HG03354 (cell line): Measurements from ENCODE around the gene S100A2.

Source experiments
- ATAC-seq: cut with Tn5 transposase; IDR thresholded peaks from one replicate; pipeline ENCODE4 v1.9.1; 2021; ENCODE audit warnings: mild to moderate bottlenecking; ENCODE audit not compliant: unreplicated experiment, poor library complexity, severe bottlenecking

S100A2 gene

GRCh38 chr1:153565529-153566374, at the start of gene S100A2:
Gene S100A2 (minus strand): TSS chr1:153565844. CDS start chr1:153563877, 1,967 bp downstream.
- peak; percentile 51 for ATAC-seq

DNA sequence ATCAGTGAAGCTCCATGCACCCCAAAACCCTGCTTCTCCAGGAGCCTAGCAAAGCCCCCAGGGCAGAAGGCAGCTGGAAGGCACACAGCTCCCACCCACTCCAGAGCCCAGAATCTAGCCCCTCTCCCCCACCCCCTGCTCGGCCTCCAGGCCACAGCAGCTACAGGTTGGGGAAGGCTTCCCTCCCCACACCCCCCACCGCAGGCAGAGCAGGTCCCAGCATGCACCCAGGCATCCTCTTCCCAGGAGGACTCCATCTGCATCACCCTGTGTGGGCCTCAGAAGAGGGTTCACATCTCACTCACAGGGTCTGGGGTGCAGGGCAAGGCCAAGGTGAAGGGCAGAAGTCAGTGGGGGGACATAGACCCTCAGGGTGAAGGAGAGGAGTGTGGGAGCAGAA, 49.8 kb upstream of the S100A2 start:
- no peak for ATAC-seq

GRCh38 chr1:153614906-153615305, 49.3 kb upstream of the S100A2 start:
- ATAC-seq, result no peak

GRCh38 chr1:153614189-153614900, 48.7 kb upstream of the S100A2 start:
- no peak for ATAC-seq

GRCh38 chr1:153613406-153613805, 47.8 kb upstream of the S100A2 start:
- no peak for ATAC-seq

DNA sequence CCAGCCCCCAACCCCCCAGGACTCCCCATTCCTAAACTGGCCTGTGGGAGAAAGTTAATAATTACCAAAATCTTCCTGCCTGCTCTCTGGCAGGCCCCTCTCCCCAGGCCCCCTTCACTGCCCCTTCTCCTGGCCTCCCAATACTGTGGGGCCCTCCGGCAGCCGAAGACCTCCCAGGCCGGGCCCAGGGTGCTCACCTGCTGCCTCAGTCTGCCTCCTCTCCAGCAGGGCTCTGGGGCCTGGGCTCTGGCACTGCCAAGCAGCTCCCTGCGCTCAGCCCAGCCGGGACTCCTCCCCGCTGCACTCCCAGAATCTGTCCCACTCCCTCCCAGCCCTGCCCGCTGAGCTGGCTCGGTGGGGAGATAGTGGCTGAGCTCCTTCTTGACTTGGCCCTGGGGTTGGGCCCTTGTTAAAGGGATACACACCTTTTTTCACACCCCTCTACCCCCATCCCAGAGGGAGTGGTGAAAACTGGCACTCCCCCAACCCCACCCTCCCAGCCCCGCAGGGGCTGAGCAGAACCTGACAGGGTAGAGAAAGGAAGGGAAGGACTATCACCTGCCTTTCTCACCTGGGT, 47.2 kb upstream of the S100A2 start, which contains the start of gene S100A16:
S100A16 (minus strand) TSS at position 383 of the 577 bp plus-strand sequence. CDS start 4,986 bp downstream, outside the sequence.
- ATAC-seq, result no peak

GRCh38 chr1:153612111-153612754, 46.6 kb upstream of the S100A2 start:
- no peak for ATAC-seq

- ATAC-seq, result no peak
Measured at GRCh38 chr1:153611356-153611755, 45.7 kb upstream of the S100A2 start.

DNA sequence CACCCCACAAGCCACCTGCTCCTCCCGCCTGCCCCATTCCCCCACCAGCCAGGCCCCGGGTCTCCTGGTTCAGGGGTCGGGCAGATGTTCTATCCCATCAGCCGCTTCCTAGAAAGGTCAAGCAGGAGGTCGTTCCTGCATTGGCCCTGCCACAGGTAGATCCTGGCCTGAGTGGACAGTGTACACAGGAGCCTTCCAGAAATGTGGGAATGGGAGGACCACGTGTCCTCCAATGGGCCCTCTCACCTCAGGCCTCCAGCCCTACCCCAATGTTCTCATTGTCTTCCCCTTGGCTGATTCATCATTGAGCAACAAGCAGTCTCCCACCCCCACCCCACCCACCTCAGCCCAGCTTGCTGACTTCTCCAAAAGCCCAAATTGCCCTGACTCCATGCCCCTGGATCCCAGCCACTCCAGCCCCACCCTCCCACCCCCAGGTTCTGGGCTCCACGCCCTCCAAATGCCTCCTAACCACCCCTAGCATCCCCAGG, 45.2 kb upstream of the S100A2 start:
- no peak for ATAC-seq

DNA sequence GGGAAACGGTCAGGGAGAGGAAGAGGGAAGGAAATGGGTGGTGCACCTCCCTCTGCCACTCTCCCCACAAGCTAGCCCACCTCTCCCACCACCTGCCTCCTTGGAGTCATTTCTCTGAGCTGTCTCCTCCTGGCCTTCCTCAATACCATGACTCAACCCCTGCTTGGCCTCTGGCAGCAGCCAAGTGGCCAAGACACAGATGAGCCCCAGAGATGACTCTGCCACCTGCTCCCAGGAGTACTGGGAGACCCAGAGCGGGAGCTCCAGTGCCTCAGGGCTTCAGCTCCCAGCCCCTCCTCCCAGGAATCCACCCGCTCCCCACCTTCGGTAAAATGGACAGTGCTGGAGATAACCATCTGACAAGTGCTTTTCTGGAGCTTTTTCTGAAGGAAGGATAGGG, 44.7 kb upstream of the S100A2 start:
- ATAC-seq, result no peak

DNA sequence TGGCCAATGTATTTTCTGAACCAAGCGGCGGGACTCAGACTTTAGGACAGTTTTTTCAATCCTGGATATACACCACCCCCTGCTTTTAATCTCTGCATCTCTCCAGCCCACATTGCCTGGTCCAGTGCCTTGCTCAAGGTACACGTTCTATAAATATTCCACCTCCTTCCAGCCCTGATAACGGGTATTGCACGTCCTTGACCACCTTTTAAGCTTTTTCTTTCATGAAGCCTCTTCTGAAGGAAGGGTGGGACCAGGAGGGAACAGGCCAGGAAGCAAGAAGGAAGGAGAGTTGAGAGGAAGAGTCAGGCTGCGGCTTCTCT, 43.9 kb upstream of the S100A2 start:
- ATAC-seq, result no peak

GRCh38 chr1:153608742-153609584, 43.3 kb upstream of the S100A2 start:
- ATAC-seq, result no peak

DNA sequence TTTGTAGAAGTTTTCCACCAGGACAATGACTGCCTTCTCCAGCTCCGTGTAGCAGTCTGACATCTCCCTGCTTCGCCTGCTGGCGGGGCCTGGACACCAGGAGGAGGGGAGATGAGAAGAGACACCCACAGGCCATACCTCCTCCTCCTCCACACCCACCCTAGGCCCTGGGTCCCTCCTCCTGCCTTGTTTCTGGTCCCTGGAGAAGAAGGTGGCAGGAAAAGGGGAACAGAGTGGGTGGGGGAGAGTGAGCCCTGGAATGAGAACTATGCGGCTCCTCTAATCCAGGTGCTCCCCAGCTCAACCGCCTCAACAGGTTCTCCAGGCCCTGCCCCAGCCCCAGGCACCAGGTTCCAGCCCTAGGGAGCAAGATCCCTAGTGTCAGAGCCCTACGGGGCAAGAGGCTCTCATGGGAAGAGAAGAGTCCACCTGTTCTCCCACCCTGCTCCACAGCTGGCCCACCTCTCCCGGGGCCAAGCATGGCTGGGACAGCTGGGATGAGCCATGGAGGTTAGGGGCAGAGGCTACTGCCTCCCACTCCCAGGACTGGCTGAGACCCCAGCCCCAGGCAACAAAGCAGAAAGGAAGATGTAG, 42.5 kb upstream of the S100A2 start:
- ATAC-seq, result no peak

DNA sequence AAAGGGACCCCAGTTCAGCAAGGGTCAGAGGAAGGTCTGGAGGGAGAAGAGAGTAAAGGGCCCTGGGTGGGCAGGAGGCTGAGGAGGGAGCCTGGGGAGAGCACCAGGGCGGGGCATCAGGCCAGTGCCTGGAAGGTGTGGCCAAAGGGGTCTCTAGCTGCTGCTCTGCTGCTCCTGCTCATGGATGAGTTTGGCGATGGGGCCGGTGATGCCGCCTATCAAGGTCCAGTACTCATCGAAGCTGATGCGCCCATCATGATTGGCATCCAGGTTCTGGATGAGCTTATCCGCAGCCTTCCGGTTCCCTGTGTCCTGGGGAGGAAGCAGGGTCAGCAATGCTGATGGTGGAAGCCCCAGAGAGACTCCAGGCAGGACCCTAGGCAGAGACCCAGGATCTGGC, 41.7 kb upstream of the S100A2 start:
- ATAC-seq, result no peak

DNA sequence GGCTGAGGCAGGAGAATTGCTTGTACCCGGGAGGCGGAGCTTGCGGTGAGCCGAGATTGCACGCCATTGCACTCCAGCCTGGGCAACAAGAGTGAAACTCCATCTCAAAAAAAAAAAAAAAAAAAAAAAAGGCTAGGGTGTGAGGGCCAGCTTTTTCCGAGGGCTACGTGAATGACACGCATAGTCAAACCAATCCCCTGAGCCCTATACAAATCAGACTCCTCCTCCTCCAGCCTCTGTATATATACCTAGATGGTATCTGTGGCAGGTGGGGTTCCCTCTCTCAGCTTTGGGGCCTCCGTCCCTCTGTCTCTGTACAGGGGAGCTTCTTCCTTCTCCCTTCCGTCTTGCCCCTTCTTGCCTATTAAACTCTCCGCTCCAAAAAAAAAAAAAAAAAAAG, 40.5 kb upstream of the S100A2 start:
- no peak for ATAC-seq

GRCh38 chr1:153602749-153603148, 37.1 kb upstream of the S100A2 start:
- ATAC-seq, result no peak

DNA sequence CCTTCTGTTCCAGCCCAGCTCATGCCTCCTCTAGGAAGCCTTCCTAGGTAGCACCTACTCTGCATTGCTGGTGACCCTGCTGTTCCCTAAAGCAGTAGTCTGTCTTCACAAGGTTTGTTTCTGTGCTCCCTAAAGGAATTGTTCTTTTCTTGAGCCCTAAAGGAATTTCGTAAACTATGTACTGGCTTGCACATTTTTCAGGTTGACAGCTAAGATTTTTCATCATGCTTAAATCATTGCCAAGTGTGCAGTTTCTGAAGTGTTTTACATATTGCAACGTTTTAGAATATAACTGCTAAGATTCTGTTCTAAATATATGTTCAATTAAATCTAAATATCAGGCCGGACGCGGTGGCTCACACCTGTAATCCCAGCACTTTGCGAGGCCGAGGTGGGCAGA, 34.2 kb upstream of the S100A2 start:
- ATAC-seq, result no peak

DNA sequence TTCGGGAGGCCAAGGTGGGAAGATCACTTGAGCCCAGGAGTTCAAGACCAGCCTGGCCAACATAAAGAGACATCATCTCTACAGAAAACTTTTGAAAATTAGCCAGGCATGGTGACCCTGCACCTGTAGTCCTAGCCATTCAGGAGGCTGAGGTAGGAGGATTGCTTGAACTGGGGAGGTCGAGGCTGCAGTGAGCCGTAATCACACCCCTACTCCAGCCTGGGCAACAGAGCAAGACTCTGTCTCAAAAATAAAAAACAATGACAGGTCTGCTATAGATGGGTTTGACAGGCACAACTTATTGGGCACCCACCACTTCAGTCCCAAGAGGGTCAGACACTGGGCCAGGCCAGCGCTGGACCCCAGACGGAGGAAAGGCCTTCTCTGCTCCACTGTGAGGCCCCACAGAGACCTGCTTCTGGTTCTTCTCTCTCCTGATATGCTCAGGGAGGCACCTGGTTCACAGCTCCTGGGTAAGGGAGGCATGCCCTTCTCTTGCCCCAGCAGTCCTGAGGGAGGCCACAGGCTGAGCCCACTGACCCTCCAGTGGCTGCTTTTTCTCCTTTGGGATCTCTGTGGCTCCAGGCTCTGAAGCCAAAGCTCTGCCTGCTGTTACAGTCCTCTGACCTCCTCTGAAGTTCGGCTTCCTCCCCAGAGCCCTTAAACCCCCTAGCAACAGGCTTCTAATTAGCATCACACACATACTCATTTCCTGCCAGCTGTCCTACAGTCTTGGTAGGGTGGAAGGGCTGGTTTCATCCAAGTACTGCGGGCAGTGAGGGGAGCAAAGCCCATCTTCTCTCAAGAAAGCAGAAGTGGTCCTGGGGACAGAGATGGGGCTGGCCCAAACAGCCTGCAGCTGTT, 32.9 kb upstream of the S100A2 start:
- ATAC-seq, result peak; percentile 99
